ENCODE measurements around the gene TAGLN. TPM values are rescaled to one million over a fixed set of nuclear protein-coding genes. Genes with fewer than 3 reads are reported as not detected.

TAGLN gene
- total RNA-seq, 3 donors from 2014 or later (not counting 1 experiment from before 2014, with no cell fraction given): 8.2 to 18.0 (median 8.3) TPM

DNA sequence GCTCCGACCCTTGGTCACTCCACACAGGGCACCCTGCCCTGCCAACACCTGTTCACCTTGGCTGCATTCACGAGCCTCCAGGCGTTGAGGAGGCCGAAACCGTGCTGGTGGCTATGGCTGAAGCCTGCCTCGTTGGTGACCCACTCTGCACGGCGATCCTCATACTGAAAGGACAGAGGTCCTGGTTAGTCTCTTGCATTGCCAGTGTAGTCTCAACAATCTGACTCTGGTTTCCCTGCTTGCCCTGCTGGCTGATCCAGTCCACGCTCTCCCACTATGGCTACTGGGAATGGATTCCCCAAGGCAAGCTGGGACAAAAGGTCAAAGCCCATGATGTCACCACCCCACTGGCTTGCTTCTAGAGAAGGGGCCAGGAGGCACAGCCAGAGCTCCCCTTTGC, 19.8 kb downstream of the TAGLN start:
- H3K36me3 Mint-ChIP-seq: peaks cover 6% of the 10 kb centered on the region
- no peak overlapping the region for H3K4me3 ChIP-seq (ENCODE audit: low read length)
- peak overlapping the region; percentile 50 to 78 for H3K27ac Mint-ChIP-seq
- no peak overlapping the region for H3K27ac ChIP-seq (ENCODE audit: low read length)
- 99% methylated on average over 9 of the region's 9 CpGs for WGBS (ENCODE audit: insufficient coverage)
- no peaks in the 10 kb centered on the region for H3K27me3 Mint-ChIP-seq (ENCODE audit: low read depth in 2 of 2)
- TF ChIP-seq, protein P1, sequence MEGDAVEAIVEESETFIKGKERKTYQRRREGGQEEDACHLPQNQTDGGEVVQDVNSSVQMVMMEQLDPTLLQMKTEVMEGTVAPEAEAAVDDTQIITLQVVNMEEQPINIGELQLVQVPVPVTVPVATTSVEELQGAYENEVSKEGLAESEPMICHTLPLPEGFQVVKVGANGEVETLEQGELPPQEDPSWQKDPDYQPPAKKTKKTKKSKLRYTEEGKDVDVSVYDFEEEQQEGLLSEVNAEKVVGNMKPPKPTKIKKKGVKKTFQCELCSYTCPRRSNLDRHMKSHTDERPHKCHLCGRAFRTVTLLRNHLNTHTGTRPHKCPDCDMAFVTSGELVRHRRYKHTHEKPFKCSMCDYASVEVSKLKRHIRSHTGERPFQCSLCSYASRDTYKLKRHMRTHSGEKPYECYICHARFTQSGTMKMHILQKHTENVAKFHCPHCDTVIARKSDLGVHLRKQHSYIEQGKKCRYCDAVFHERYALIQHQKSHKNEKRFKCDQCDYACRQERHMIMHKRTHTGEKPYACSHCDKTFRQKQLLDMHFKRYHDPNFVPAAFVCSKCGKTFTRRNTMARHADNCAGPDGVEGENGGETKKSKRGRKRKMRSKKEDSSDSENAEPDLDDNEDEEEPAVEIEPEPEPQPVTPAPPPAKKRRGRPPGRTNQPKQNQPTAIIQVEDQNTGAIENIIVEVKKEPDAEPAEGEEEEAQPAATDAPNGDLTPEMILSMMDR (IDR thresholded peaks at IDR 0.05): no peak
- H3K9me3 ChIP-seq (ENCODE audit: control insufficient read depth, insufficient read depth, low read length): no peaks in the 10 kb centered on the region
- no peak overlapping the region for H3K4me3 Mint-ChIP-seq
- H3K36me3 ChIP-seq (ENCODE audit: control insufficient read depth, insufficient read depth, low read length): peaks cover 90% of the 10 kb centered on the region
- no peak for ATAC-seq
- no peaks in the 10 kb centered on the region for H3K4me1 ChIP-seq (ENCODE audit: control insufficient read depth, insufficient read depth, low read length)
- intact Hi-C loops (cut with micrococcal nuclease): no loop called here
- H3K27me3 ChIP-seq (ENCODE audit: control insufficient read depth, insufficient read depth, low read length): no peaks in the 10 kb centered on the region
- H3K4me1 Mint-ChIP-seq: peaks cover 9 to 23% of the 10 kb centered on the region in 2 donors
- no peaks in the 10 kb centered on the region for H3K9me3 Mint-ChIP-seq
- no peak for DNase-seq

DNA sequence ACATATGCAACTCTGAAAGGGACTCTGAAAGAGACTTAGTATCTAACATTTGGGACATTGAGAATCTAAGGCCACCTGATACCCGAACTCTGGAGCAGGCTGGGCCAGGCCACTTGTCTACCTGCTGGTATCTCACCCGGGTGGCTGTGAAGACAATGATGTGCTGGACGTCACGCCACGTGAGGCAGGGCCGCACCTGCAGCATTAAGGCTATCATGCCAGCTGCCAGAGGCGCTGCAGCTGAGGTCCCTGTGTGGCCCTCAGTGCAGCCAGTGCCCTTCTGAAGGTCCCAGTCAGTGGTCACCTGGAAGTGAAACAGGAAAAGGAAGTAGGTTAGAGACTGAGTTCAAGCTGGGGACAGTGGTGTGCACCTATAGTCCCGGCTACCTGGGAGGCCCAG, 20.3 kb downstream of the TAGLN start:
- Histone ChIP-seq H3K36me3 (ENCODE audit: control insufficient read depth, insufficient read depth, low read length) (peaks cover 90% of the 10 kb centered on the region), H3K4me1 (ENCODE audit: control insufficient read depth, insufficient read depth, low read length) (no peaks in the 10 kb centered on the region), H3K27ac (ENCODE audit: low read length) (no peak overlapping the region), H3K9me3 (ENCODE audit: control insufficient read depth, insufficient read depth, low read length) (no peaks in the 10 kb centered on the region), H3K27me3 (ENCODE audit: control insufficient read depth, insufficient read depth, low read length) (no peaks in the 10 kb centered on the region), H3K4me3 (ENCODE audit: low read length) (no peak overlapping the region)
- Mint-ChIP-seq H3K4me3 (no peak overlapping the region), H3K4me1 (peaks cover 5 to 21% of the 10 kb centered on the region in 2 donors), H3K27me3 (ENCODE audit: low read depth in 2 of 2) (no peaks in the 10 kb centered on the region), H3K27ac (peak overlapping the region; percentile 50 to 78), H3K9me3 (no peaks in the 10 kb centered on the region), H3K36me3 (peaks cover 6% of the 10 kb centered on the region)
- DNase-seq (no peak), ATAC-seq (no peak)
- intact Hi-C loops (cut with micrococcal nuclease): no loop called here
- WGBS (ENCODE audit: insufficient coverage): 93% methylated on average over 8 of the region's 8 CpGs
- TF ChIP-seq, protein P1 (IDR thresholded peaks at IDR 0.05): no peak

DNA sequence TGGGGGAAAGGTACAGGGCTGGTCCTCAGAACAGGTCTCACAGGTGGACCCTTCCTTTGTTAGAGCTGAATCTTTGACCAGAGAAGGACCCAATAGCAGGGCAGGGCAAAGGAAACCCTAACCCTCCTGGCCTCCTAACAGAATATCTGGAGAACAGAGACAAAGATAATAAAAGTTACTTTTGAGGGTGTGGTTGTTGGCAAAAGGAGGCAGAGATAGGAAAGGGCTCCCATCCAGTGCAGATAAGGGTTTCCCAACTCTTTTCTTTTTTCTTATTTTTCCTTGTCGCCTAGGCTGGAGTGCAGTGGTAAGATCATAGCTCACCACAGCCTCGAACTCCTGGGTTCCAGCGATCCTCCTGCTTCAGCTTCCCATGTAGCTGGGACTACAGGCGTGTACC, 20.8 kb downstream of the TAGLN start:
- TF ChIP-seq, protein P1 (IDR thresholded peaks at IDR 0.05): no peak
- H3K27me3 Mint-ChIP-seq (ENCODE audit: low read depth in 2 of 2): no peaks in the 10 kb centered on the region
- peaks cover 5 to 17% of the 10 kb centered on the region in 2 donors for H3K4me1 Mint-ChIP-seq
- no peak overlapping the region for H3K27ac ChIP-seq (ENCODE audit: low read length)
- 99% methylated on average over 4 of the region's 4 CpGs for WGBS (ENCODE audit: insufficient coverage)
- H3K27ac Mint-ChIP-seq: peak overlapping the region in 1 of 2 donors; percentile 8
- no peaks in the 10 kb centered on the region for H3K27me3 ChIP-seq (ENCODE audit: control insufficient read depth, insufficient read depth, low read length)
- DNase-seq: no peak
- H3K36me3 Mint-ChIP-seq: peaks cover 6% of the 10 kb centered on the region
- H3K9me3 ChIP-seq (ENCODE audit: control insufficient read depth, insufficient read depth, low read length): no peaks in the 10 kb centered on the region
- no peak overlapping the region for H3K4me3 Mint-ChIP-seq
- H3K36me3 ChIP-seq (ENCODE audit: control insufficient read depth, insufficient read depth, low read length): peaks cover 89% of the 10 kb centered on the region
- no peak for ATAC-seq
- H3K4me3 ChIP-seq (ENCODE audit: low read length): no peak overlapping the region
- no peaks in the 10 kb centered on the region for H3K9me3 Mint-ChIP-seq
- intact Hi-C loops (cut with micrococcal nuclease): loop anchor here (10.0 kb wide), 1 partner anchor 335 kb away; no protein-coding TSS in a partner anchor
- H3K4me1 ChIP-seq (ENCODE audit: control insufficient read depth, insufficient read depth, low read length): no peaks in the 10 kb centered on the region

DNA sequence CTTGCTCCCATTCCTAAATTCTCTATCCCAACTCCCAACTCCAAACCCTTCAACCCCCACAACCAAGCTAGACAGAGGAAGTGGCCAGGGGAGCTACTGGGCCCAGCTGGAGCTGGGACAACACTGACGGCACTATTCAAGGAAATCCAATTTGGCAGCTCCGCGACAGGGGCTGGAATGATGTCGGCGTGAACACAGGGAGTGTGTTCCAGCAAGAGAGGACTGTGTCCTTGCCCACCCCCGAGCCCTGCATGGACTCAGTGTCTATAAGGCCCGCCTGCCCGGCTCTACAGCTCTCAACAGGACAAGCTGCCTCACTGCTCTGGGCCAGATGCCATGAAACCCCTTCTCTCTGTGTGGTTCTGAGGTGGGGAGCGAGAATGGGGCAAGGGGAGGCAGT, 21.4 kb downstream of the TAGLN start:
- peaks cover 94% of the 10 kb centered on the region for H3K36me3 ChIP-seq (ENCODE audit: control insufficient read depth, insufficient read depth, low read length)
- H3K4me3 ChIP-seq (ENCODE audit: low read length): no peak overlapping the region
- H3K4me1 ChIP-seq (ENCODE audit: control insufficient read depth, insufficient read depth, low read length): no peaks in the 10 kb centered on the region
- Mint-ChIP-seq H3K27me3 (ENCODE audit: low read depth in 2 of 2) (no peaks in the 10 kb centered on the region), H3K9me3 (no peaks in the 10 kb centered on the region), H3K4me3 (no peak overlapping the region), H3K36me3 (peaks cover 6% of the 10 kb centered on the region), H3K27ac (peak overlapping the region in 1 of 2 donors; percentile 8), H3K4me1 (peaks cover 5 to 17% of the 10 kb centered on the region in 2 donors)
- intact Hi-C loops (cut with micrococcal nuclease): loop anchor here (10.0 kb wide), 1 partner anchor 336 kb away; no protein-coding TSS in a partner anchor
- TF ChIP-seq, protein P1 (IDR thresholded peaks at IDR 0.05): no peak
- DNase-seq (no peak), ATAC-seq (no peak)
- H3K27ac ChIP-seq (ENCODE audit: low read length): no peak overlapping the region
- no peaks in the 10 kb centered on the region for H3K27me3 ChIP-seq (ENCODE audit: control insufficient read depth, insufficient read depth, low read length)
- WGBS (ENCODE audit: insufficient coverage): 97% methylated on average over 9 of the region's 9 CpGs
- H3K9me3 ChIP-seq (ENCODE audit: control insufficient read depth, insufficient read depth, low read length): no peaks in the 10 kb centered on the region
